Measurements from ENCODE around the gene RBFOX2.
"Not testable (repeated sequence)": the region's sequence is repeated elsewhere in the genome, so short reads cannot be mapped to it uniquely, and the experiment has no call there.

Gene RBFOX2

DNA sequence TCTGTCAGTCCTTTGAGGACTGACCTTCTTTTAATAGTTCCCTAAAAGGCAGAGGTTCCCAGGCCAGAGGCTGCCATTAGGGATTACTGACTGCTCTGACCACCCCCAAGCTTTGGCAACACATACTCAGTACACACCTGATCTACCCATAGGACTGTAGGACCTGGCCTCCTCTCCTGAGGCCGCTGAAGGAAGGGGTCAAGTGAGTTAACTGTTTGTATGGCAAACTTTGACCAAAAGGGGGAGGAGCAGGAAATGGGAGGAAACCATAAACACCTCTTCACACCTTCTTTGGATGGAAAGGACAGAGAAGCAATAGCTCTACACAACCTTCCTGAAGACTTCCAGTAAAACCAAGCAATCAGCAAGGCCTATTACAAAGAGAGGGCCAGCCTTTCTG, 207.0 kb downstream of the RBFOX2 start:
- H3K36me3 ChIP-seq (ENCODE audit: control insufficient read depth, low read depth, low read length), result no peaks in the 10 kb centered on the region
- no peak overlapping the region for H3K9ac ChIP-seq (ENCODE audit: low read length)
- no peak overlapping the region for H3K4me3 ChIP-seq (ENCODE audit: low read length)
- H3K27ac ChIP-seq (ENCODE audit: low read length), result no peak overlapping the region
- no peaks in the 10 kb centered on the region for H3K27me3 ChIP-seq (ENCODE audit: control insufficient read depth, insufficient read depth, low read length)
- H3K9me3 ChIP-seq (ENCODE audit: control insufficient read depth, low read depth, low read length), result no peaks in the 10 kb centered on the region
- H3K4me1 ChIP-seq (ENCODE audit: control insufficient read depth, low read depth, low read length), result peaks cover 8% of the 10 kb centered on the region

DNA sequence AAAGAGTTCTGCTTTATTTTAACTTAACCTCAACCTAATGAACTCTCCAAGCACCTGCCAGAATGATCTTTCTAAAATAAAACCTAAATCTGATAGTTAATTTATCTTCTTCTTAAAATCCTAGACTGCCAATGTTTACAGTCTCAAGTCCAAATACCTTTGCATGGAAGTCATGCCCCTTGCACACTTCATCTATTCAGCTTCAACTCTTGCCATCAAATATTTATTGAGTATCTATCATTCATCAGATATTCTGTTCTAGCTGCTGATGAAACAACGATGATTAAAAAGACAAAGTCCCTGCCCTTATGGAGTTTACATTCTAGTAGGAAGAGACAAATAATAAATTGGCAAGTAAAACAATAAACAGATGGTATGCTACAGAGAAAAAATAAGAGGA, 209.2 kb downstream of the RBFOX2 start:
- Histone ChIP-seq H3K4me1 (ENCODE audit: control insufficient read depth, low read depth, low read length) (peaks cover 7% of the 10 kb centered on the region), H3K27ac (ENCODE audit: low read length) (no peak overlapping the region), H3K9ac (ENCODE audit: low read length) (no peak overlapping the region), H3K27me3 (ENCODE audit: control insufficient read depth, insufficient read depth, low read length) (no peaks in the 10 kb centered on the region), H3K36me3 (ENCODE audit: control insufficient read depth, low read depth, low read length) (no peaks in the 10 kb centered on the region), H3K4me3 (ENCODE audit: low read length) (no peak overlapping the region), H3K9me3 (ENCODE audit: control insufficient read depth, low read depth, low read length) (no peaks in the 10 kb centered on the region)

DNA sequence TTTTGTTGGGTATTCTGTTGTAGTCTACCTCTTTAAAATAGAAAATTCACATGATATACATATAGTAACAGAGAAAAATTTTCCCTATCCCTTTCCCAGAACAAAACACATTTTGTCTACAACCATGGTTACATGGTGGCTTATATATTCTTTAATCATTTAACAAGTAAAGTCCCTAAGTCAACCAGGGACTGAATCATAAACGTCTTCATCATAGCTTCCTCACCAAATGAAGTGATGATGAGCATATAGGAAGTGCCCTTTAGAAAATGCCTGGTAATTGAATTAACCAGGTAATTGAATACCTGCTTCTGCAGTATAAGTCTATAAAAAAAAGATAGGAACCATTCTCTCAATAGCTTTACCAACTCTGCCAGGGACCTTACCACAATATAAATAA, 209.7 kb downstream of the RBFOX2 start:
- H3K4me1 ChIP-seq (ENCODE audit: control insufficient read depth, low read depth, low read length), result peaks cover 7% of the 10 kb centered on the region
- H3K4me3 ChIP-seq (ENCODE audit: low read length), result no peak overlapping the region
- no peaks in the 10 kb centered on the region for H3K36me3 ChIP-seq (ENCODE audit: control insufficient read depth, low read depth, low read length)
- H3K9me3 ChIP-seq (ENCODE audit: control insufficient read depth, low read depth, low read length), result no peaks in the 10 kb centered on the region
- no peak overlapping the region for H3K27ac ChIP-seq (ENCODE audit: low read length)
- H3K9ac ChIP-seq (ENCODE audit: low read length), result no peak overlapping the region
- H3K27me3 ChIP-seq (ENCODE audit: control insufficient read depth, insufficient read depth, low read length), result no peaks in the 10 kb centered on the region

DNA sequence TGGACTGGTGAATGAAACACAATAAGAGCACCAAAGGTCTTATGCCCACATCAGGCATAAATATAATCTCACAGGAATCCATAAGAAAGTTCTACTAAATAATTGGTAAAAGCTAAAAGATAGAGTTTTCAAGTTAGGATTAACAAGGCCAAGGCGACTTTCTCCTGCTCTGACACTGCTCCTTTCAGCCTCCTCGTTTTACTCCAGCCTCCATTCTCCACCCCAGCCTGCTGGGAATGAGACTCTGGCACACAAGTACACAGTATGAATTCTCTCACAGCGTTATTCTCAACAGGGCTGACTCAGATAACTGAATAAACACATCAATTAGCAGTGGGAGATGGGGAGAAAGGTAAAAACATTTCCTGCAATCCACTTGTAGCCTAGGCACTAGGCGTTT, 216.0 kb downstream of the RBFOX2 start:
- Histone ChIP-seq H3K4me1 (ENCODE audit: control insufficient read depth, low read depth, low read length) (no peaks in the 10 kb centered on the region), H3K9ac (ENCODE audit: low read length) (no peak overlapping the region)

GRCh38 chr22:35811670-35812069, 217.0 kb downstream of the RBFOX2 start:
- H3K9me3 ChIP-seq (ENCODE audit: control insufficient read depth, low read depth, low read length), result no peaks in the 10 kb centered on the region

More for the DNA sequence above, 216.0 kb downstream of the RBFOX2 start:
- no peaks in the 10 kb centered on the region for H3K27me3 ChIP-seq (ENCODE audit: control insufficient read depth, insufficient read depth, low read length)
- no peak overlapping the region for H3K4me3 ChIP-seq (ENCODE audit: low read length)
- peaks cover 20% of the 10 kb centered on the region for H3K36me3 ChIP-seq (ENCODE audit: control insufficient read depth, low read depth, low read length)
- H3K9me3 ChIP-seq (ENCODE audit: control insufficient read depth, low read depth, low read length), result no peaks in the 10 kb centered on the region
- H3K27ac ChIP-seq (ENCODE audit: low read length), result no peak overlapping the region

DNA sequence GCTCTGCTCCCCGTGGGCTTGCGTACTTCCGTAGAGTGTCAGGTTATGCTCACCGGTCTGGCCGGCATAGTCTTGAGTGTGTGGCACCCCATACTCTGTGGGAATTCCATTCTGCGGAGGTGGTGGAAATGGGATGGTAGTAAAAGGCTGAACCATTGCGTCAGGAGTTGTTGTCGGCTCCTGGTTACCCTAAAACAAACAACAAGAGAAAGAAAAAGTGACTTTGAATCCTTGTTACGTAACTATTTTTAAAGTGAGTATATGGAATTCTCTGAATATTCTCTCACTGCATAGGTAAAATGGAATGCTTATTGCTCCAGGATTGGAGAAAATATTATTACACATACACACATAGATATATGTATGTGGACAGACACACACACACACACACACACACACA, 218.8 kb downstream of the RBFOX2 start:
- no peaks in the 10 kb centered on the region for H3K4me1 ChIP-seq (ENCODE audit: control insufficient read depth, low read depth, low read length)
- H3K9ac ChIP-seq (ENCODE audit: low read length), result no peak overlapping the region
- H3K36me3 ChIP-seq (ENCODE audit: control insufficient read depth, low read depth, low read length), result peaks cover 20% of the 10 kb centered on the region
- no peaks in the 10 kb centered on the region for H3K27me3 ChIP-seq (ENCODE audit: control insufficient read depth, insufficient read depth, low read length)
- H3K27ac ChIP-seq (ENCODE audit: low read length), result no peak overlapping the region
- no peaks in the 10 kb centered on the region for H3K9me3 ChIP-seq (ENCODE audit: control insufficient read depth, low read depth, low read length)
- no peak overlapping the region for H3K4me3 ChIP-seq (ENCODE audit: low read length)

More at GRCh38 chr22:35811670-35812069, 217.0 kb downstream of the RBFOX2 start:
- H3K27me3 ChIP-seq (ENCODE audit: control insufficient read depth, insufficient read depth, low read length), result no peaks in the 10 kb centered on the region
- H3K9ac ChIP-seq (ENCODE audit: low read length), result no peak overlapping the region
- H3K27ac ChIP-seq (ENCODE audit: low read length), result no peak overlapping the region
- peaks cover 20% of the 10 kb centered on the region for H3K36me3 ChIP-seq (ENCODE audit: control insufficient read depth, low read depth, low read length)
- no peak overlapping the region for H3K4me3 ChIP-seq (ENCODE audit: low read length)
- H3K4me1 ChIP-seq (ENCODE audit: control insufficient read depth, low read depth, low read length), result no peaks in the 10 kb centered on the region

DNA sequence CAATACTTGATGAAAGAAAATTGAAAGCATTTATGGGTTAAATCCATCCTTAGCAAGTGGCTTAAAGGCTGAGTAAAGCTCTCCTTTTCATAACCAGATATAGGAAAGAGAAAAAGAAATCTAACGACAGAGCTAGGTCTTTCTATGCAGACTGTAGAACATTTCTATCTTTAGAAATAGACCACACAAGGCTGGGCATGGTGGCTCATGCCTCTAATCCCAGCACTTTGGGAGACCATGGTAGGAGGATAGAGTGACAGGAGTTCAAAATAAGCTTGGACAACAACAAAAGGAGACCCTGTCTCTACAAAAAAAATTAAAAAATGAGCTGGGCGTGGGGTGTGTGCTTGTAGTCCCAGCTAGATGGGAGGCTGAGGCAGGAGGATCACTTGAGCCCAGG, 220.2 kb downstream of the RBFOX2 start:
- Histone ChIP-seq H3K9ac (ENCODE audit: low read length) (no peak overlapping the region), H3K27ac (ENCODE audit: low read length) (no peak overlapping the region), H3K36me3 (ENCODE audit: control insufficient read depth, low read depth, low read length) (peaks cover 20% of the 10 kb centered on the region), H3K27me3 (ENCODE audit: control insufficient read depth, insufficient read depth, low read length) (no peaks in the 10 kb centered on the region), H3K4me3 (ENCODE audit: low read length) (no peak overlapping the region), H3K9me3 (ENCODE audit: control insufficient read depth, low read depth, low read length) (no peaks in the 10 kb centered on the region), H3K4me1 (ENCODE audit: control insufficient read depth, low read depth, low read length) (no peaks in the 10 kb centered on the region)

DNA sequence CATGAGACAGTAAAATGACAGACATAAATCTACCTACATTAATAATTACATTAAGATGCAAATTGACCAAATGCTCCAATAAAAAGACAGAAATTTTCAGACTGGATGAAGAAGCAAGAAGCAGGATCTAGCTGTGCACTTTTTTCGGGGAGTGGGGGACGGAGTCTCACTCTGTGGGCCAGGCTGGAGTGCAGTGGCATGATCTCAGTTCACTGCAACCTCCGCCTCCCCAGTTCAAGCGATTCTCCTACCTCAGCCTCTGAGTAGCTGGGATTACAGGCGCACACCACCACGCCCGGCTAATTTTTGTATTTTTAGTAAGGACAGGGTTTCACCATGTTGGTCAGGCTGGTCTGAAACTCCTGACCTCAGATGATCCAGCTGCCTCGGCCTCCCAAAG, 222.0 kb downstream of the RBFOX2 start:
- peaks cover 20% of the 10 kb centered on the region for H3K36me3 ChIP-seq (ENCODE audit: control insufficient read depth, low read depth, low read length)
- H3K9ac ChIP-seq (ENCODE audit: low read length); H3K9me3 ChIP-seq (ENCODE audit: control insufficient read depth, low read depth, low read length): not testable (repeated sequence)

DNA sequence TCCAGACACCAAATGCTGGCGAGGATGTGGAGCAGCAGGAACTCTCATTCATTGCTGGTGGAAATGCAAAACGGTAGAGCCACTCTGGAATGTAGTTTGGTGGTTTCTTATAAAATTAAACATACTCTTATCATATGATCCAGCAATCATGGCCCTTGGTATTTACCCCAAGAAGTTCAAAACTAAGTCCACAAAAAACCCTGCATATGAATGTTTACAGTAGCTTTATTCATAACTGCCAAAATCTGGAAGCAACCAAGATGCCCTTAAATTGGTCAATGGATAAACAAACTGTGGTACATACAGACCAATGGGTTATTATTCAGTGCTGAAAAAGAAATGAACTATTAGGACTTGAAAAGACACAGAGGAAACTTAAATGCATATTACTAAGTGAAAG, 223.2 kb downstream of the RBFOX2 start:
- H3K9me3 ChIP-seq (ENCODE audit: control insufficient read depth, low read depth, low read length), result no peaks in the 10 kb centered on the region
- no peaks in the 10 kb centered on the region for H3K27me3 ChIP-seq (ENCODE audit: control insufficient read depth, insufficient read depth, low read length)
- H3K9ac ChIP-seq (ENCODE audit: low read length), result no peak overlapping the region
- peaks cover 20% of the 10 kb centered on the region for H3K36me3 ChIP-seq (ENCODE audit: control insufficient read depth, low read depth, low read length)
- no peak overlapping the region for H3K27ac ChIP-seq (ENCODE audit: low read length)
- no peak overlapping the region for H3K4me3 ChIP-seq (ENCODE audit: low read length)
- no peaks in the 10 kb centered on the region for H3K4me1 ChIP-seq (ENCODE audit: control insufficient read depth, low read depth, low read length)

More for the DNA sequence above, 222.0 kb downstream of the RBFOX2 start:
- H3K4me3 ChIP-seq (ENCODE audit: low read length); H3K27me3 ChIP-seq (ENCODE audit: control insufficient read depth, insufficient read depth, low read length); H3K4me1 ChIP-seq (ENCODE audit: control insufficient read depth, low read depth, low read length); H3K27ac ChIP-seq (ENCODE audit: low read length): not testable (repeated sequence)

DNA sequence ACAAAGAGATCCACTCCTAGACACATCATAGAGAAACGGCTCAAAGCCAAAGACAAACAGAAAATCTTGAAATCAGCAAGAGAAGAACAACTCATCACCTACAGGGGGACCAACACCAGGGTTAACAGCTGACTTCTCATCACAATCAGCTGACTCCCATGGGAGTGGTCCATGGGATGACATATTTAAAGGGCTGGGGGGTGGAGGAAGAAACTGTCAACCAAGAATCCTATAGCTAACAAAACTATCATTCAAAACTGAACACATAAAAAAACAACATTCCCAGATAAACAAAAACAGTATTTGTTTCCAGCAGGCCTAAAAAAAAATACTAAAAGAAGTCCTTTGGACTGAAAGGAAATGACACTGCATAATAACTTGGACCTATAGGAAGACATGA, 224.2 kb downstream of the RBFOX2 start:
- no peaks in the 10 kb centered on the region for H3K27me3 ChIP-seq (ENCODE audit: control insufficient read depth, insufficient read depth, low read length)
- no peak overlapping the region for H3K9ac ChIP-seq (ENCODE audit: low read length)
- H3K9me3 ChIP-seq (ENCODE audit: control insufficient read depth, low read depth, low read length), result no peaks in the 10 kb centered on the region
- no peak overlapping the region for H3K4me3 ChIP-seq (ENCODE audit: low read length)
- H3K27ac ChIP-seq (ENCODE audit: low read length), result no peak overlapping the region
- H3K4me1 ChIP-seq (ENCODE audit: control insufficient read depth, low read depth, low read length), result peaks cover 4% of the 10 kb centered on the region
- peaks cover 15% of the 10 kb centered on the region for H3K36me3 ChIP-seq (ENCODE audit: control insufficient read depth, low read depth, low read length)

GRCh38 chr22:35802885-35803284, 225.7 kb downstream of the RBFOX2 start:
- H3K27ac ChIP-seq (ENCODE audit: low read length), result no peak overlapping the region
- peaks cover 9% of the 10 kb centered on the region for H3K4me1 ChIP-seq (ENCODE audit: control insufficient read depth, low read depth, low read length)
- no peaks in the 10 kb centered on the region for H3K36me3 ChIP-seq (ENCODE audit: control insufficient read depth, low read depth, low read length)
- no peak overlapping the region for H3K4me3 ChIP-seq (ENCODE audit: low read length)
- H3K27me3 ChIP-seq (ENCODE audit: control insufficient read depth, insufficient read depth, low read length), result no peaks in the 10 kb centered on the region
- no peaks in the 10 kb centered on the region for H3K9me3 ChIP-seq (ENCODE audit: control insufficient read depth, low read depth, low read length)
- no peak overlapping the region for H3K9ac ChIP-seq (ENCODE audit: low read length)

DNA sequence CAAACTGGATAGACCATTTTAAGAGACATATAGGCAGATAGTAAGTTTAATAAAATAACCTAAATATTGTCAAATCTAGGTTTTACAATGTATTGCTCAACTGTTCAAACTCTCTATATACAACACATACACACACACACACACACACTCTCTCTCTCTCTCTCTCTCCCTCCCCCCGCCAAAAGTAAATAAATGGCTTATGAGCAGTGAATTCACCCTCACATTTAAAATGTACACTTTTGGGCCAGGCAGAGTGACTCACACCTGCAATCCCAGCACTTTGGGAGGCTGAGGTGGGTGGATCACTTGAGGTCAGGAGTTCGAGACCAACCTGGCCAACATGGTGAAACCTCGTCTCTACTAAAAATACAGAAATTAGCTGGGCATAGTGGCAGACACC, 227.3 kb downstream of the RBFOX2 start:
- not testable (repeated sequence) for H3K27ac ChIP-seq (ENCODE audit: low read length); H3K9me3 ChIP-seq (ENCODE audit: control insufficient read depth, low read depth, low read length); H3K4me1 ChIP-seq (ENCODE audit: control insufficient read depth, low read depth, low read length); H3K4me3 ChIP-seq (ENCODE audit: low read length); H3K9ac ChIP-seq (ENCODE audit: low read length); H3K27me3 ChIP-seq (ENCODE audit: control insufficient read depth, insufficient read depth, low read length); H3K36me3 ChIP-seq (ENCODE audit: control insufficient read depth, low read depth, low read length)
